ENCODE data around the gene TNN. TPM values are rescaled to one million over a fixed set of nuclear protein-coding genes. Genes with fewer than 3 reads are reported as not detected.

Gene TNN
- total RNA-seq, 3 donors from 2014 or later (not counting 1 experiment from before 2014, with no cell fraction given), result not detected

DNA sequence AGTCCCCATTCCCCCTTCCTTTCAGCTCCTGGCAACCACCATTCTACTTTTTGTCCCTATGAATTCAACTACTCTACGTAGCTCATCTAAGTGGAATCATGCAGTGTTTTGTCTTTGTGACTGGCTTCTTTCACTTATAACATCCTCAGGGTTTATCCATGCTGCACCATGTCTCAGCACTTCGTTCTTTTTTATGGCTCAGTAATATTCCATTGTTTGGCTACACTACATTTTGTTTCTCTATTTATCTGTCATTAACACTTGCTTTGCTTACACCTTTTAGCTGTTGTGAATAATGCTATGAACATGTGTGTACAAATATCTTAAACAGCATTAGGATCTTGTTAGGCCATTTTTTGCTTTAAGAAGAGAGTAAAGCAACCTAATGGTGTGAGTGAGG, 42.9 kb upstream of the TNN start:
- peak overlapping the region; percentile 19 to 24 for H3K27ac Mint-ChIP-seq
- Histone ChIP-seq H3K4me3 (ENCODE audit: low read length) (no peak overlapping the region), H3K36me3 (ENCODE audit: control insufficient read depth, insufficient read depth, low read length) (no peaks in the 10 kb centered on the region), H3K9me3 (ENCODE audit: control insufficient read depth, insufficient read depth, low read length) (no peaks in the 10 kb centered on the region), H3K4me1 (ENCODE audit: control insufficient read depth, insufficient read depth, low read length) (peaks cover 18% of the 10 kb centered on the region), H3K27me3 (ENCODE audit: control insufficient read depth, insufficient read depth, low read length) (no peaks in the 10 kb centered on the region), H3K27ac (ENCODE audit: low read length) (no peak overlapping the region)
- peak overlapping the region; percentile 51 for H3K4me3 Mint-ChIP-seq
- no peak for DNase-seq
- H3K36me3 Mint-ChIP-seq, result no peaks in the 10 kb centered on the region
- TF ChIP-seq, protein P1, sequence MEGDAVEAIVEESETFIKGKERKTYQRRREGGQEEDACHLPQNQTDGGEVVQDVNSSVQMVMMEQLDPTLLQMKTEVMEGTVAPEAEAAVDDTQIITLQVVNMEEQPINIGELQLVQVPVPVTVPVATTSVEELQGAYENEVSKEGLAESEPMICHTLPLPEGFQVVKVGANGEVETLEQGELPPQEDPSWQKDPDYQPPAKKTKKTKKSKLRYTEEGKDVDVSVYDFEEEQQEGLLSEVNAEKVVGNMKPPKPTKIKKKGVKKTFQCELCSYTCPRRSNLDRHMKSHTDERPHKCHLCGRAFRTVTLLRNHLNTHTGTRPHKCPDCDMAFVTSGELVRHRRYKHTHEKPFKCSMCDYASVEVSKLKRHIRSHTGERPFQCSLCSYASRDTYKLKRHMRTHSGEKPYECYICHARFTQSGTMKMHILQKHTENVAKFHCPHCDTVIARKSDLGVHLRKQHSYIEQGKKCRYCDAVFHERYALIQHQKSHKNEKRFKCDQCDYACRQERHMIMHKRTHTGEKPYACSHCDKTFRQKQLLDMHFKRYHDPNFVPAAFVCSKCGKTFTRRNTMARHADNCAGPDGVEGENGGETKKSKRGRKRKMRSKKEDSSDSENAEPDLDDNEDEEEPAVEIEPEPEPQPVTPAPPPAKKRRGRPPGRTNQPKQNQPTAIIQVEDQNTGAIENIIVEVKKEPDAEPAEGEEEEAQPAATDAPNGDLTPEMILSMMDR (IDR thresholded peaks at IDR 0.05), result no peak
- peaks cover 31 to 35% of the 10 kb centered on the region in 2 donors for H3K4me1 Mint-ChIP-seq
- H3K9me3 Mint-ChIP-seq, result no peaks in the 10 kb centered on the region
- H3K27me3 Mint-ChIP-seq (ENCODE audit: low read depth in 2 of 2), result no peaks in the 10 kb centered on the region
- WGBS (ENCODE audit: insufficient coverage), result 88% methylated on average over 2 of the region's 2 CpGs
- intact Hi-C loops (cut with micrococcal nuclease), result no loop called here
- ATAC-seq, result no peak

DNA sequence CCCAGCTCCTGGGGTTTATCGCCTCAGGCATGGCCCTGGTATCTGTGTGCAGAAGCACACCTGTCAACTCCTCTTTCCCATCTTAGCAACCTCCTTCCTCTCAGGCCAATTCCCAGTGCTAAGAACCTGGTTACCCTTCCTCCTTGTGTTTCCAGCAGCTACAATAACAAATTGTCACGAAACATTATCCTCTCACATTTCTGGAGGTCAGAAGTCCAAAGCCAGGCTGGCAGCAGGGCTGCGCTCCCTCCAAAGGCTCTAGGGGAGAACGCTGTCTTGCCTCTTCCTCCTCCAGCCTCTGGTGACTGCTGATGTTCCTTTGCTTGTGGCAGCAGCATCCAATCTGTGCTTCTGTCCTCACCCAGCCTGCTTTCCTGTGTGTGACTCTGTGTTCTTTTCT, 33.7 kb upstream of the TNN start:
- no peak overlapping the region for H3K27ac Mint-ChIP-seq
- Histone ChIP-seq H3K4me3 (ENCODE audit: low read length) (no peak overlapping the region), H3K27ac (ENCODE audit: low read length) (no peak overlapping the region), H3K27me3 (ENCODE audit: control insufficient read depth, insufficient read depth, low read length) (no peaks in the 10 kb centered on the region), H3K36me3 (ENCODE audit: control insufficient read depth, insufficient read depth, low read length) (no peaks in the 10 kb centered on the region), H3K9me3 (ENCODE audit: control insufficient read depth, insufficient read depth, low read length) (no peaks in the 10 kb centered on the region), H3K4me1 (ENCODE audit: control insufficient read depth, insufficient read depth, low read length) (peaks cover 8% of the 10 kb centered on the region)
- ATAC-seq (no peak), DNase-seq (no peak)
- H3K36me3 Mint-ChIP-seq, result no peaks in the 10 kb centered on the region
- intact Hi-C loops (cut with micrococcal nuclease), result no loop called here
- TF ChIP-seq, protein P1 (IDR thresholded peaks at IDR 0.05), result no peak
- H3K4me3 Mint-ChIP-seq, result no peak overlapping the region
- peaks cover 6 to 9% of the 10 kb centered on the region in 2 donors for H3K4me1 Mint-ChIP-seq
- no peaks in the 10 kb centered on the region for H3K9me3 Mint-ChIP-seq
- H3K27me3 Mint-ChIP-seq (ENCODE audit: low read depth in 2 of 2), result peaks cover 0 to 18% of the 10 kb centered on the region in 2 donors
- 90% methylated on average over 4 of the region's 4 CpGs for WGBS (ENCODE audit: insufficient coverage)

DNA sequence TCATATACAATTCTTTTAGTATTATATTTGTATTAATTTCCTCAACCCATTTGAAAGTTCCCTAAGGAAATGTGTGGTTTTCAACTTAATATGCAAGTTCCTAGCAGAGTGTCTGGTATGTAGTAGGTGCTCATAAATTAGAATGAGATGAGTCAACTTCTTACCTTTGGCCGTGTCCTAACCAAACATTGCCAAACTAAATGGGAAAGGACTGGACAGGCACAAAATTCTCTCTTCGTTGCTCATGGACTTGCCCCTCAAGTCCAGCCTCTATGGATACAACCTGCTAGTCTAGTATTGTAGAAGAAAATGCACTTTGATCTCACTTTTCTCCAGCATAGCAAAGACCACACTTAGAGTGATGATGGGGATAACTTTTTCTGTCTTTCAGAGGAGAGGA, 32.9 kb upstream of the TNN start:
- H3K4me3 Mint-ChIP-seq, result no peak overlapping the region
- intact Hi-C loops (cut with micrococcal nuclease), result no loop called here
- no peak overlapping the region for H3K27ac Mint-ChIP-seq
- Histone ChIP-seq H3K27me3 (ENCODE audit: control insufficient read depth, insufficient read depth, low read length) (no peaks in the 10 kb centered on the region), H3K4me1 (ENCODE audit: control insufficient read depth, insufficient read depth, low read length) (peaks cover 2% of the 10 kb centered on the region), H3K4me3 (ENCODE audit: low read length) (no peak overlapping the region), H3K36me3 (ENCODE audit: control insufficient read depth, insufficient read depth, low read length) (no peaks in the 10 kb centered on the region), H3K27ac (ENCODE audit: low read length) (no peak overlapping the region), H3K9me3 (ENCODE audit: control insufficient read depth, insufficient read depth, low read length) (no peaks in the 10 kb centered on the region)
- WGBS (ENCODE audit: insufficient coverage), result 75% methylated on average over 2 of the region's 2 CpGs
- DNase-seq, result no peak
- TF ChIP-seq, protein P1 (IDR thresholded peaks at IDR 0.05), result no peak
- no peaks in the 10 kb centered on the region for H3K9me3 Mint-ChIP-seq
- peaks cover 0 to 2% of the 10 kb centered on the region in 2 donors for H3K4me1 Mint-ChIP-seq
- no peaks in the 10 kb centered on the region for H3K36me3 Mint-ChIP-seq
- H3K27me3 Mint-ChIP-seq (ENCODE audit: low read depth in 2 of 2), result peaks cover 0 to 26% of the 10 kb centered on the region in 2 donors
- ATAC-seq, result no peak

DNA sequence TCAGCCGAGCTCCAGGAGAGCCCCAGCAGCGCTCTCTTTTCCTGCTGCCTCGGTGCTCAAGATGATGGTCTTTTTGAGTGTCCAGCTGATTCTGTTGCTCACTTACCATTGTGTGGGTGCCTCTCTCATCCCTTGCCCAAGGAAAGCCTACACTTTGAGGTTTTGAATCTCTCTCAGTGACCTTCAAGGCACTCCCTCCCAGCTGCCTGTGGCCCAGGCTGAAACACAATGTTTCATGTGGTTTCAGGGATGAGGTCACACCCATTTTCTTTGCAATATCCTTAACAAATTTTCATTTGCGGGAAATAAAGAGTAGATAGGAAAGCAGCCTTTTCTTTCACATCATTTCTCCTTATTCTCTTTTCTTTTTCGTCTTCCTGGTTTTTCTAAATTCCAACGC, 31.8 kb upstream of the TNN start:
- WGBS (ENCODE audit: insufficient coverage), result 88% methylated on average over 3 of the region's 6 CpGs
- Mint-ChIP-seq H3K4me1 (no peaks in the 10 kb centered on the region), H3K27ac (no peak overlapping the region)

More for the DNA sequence above, 31.8 kb upstream of the TNN start:
- Histone ChIP-seq H3K27me3 (ENCODE audit: control insufficient read depth, insufficient read depth, low read length) (no peaks in the 10 kb centered on the region), H3K27ac (ENCODE audit: low read length) (no peak overlapping the region), H3K4me3 (ENCODE audit: low read length) (no peak overlapping the region), H3K4me1 (ENCODE audit: control insufficient read depth, insufficient read depth, low read length) (no peaks in the 10 kb centered on the region), H3K9me3 (ENCODE audit: control insufficient read depth, insufficient read depth, low read length) (no peaks in the 10 kb centered on the region), H3K36me3 (ENCODE audit: control insufficient read depth, insufficient read depth, low read length) (no peaks in the 10 kb centered on the region)
- DNase-seq (no peak), ATAC-seq (no peak)
- no peak overlapping the region for H3K4me3 Mint-ChIP-seq
- TF ChIP-seq, protein P1 (IDR thresholded peaks at IDR 0.05), result no peak
- H3K9me3 Mint-ChIP-seq, result no peaks in the 10 kb centered on the region
- intact Hi-C loops (cut with micrococcal nuclease), result no loop called here
- peaks cover 2 to 31% of the 10 kb centered on the region in 2 donors for H3K27me3 Mint-ChIP-seq (ENCODE audit: low read depth in 2 of 2)
- H3K36me3 Mint-ChIP-seq, result no peaks in the 10 kb centered on the region

Data from natural killer cell (primary cell).